ENCODE results near the gene GAS2L2. TPM values are rescaled to one million over a fixed set of nuclear protein-coding genes. Genes with fewer than 3 reads are reported as not detected.

The GAS2L2 gene
- total RNA-seq, 3 donors from 2014 or later = 0.29 to 0.33 (median 0.32) TPM

- Histone ChIP-seq H3K9me3 (no peaks in the 10 kb centered on the region), H3K4me1 (peaks cover 6% of the 10 kb centered on the region in 2 donors), H3K27me3 (peaks cover 0 to 7% of the 10 kb centered on the region in 2 donors), H3K36me3 (no peaks in the 10 kb centered on the region), H3K27ac (no peak overlapping the region), H3K4me3 (no peak overlapping the region)
- TF ChIP-seq CTCF (IDR thresholded peaks at IDR 0.05) = no peak
- TF ChIP-seq POLR2AphosphoS5 (IDR thresholded peaks at IDR 0.05) = no peak
- no peak for TF ChIP-seq POLR2A (IDR thresholded peaks at IDR 0.05)
- intact Hi-C loops (cut with DNase I; ENCODE audit: low total_unique reads) = no loop called here
- no peak for DNase-seq (ENCODE audit: low spot score in 2 of 2)
These were observed 43.9 kb upstream of the GAS2L2 start for GRCh38 chr17:35796942-35797341.

GRCh38 chr17:35795871-35796265 lies 42.8 kb upstream of the GAS2L2 start:
- TF ChIP-seq POLR2AphosphoS5 (IDR thresholded peaks at IDR 0.05) (no peak), POLR2A (IDR thresholded peaks at IDR 0.05) (no peak), CTCF (IDR thresholded peaks at IDR 0.05) (no peak)
- intact Hi-C loops (cut with DNase I; ENCODE audit: low total_unique reads) = no loop called here
- H3K27ac ChIP-seq = no peak overlapping the region

GRCh38 chr17:35795007-35795870 lies 42.2 kb upstream of the GAS2L2 start, which contains the start of gene MMP28:
Gene MMP28 (minus strand): TSS chr17:35795641. CDS start chr17:35795377, 264 bp downstream.
- H3K4me3 ChIP-seq = peak within 1 kb of the TSS; percentile 57 to 73 (median 64)
- peaks cover 1 to 6% of the 10 kb centered on the region in 2 donors for H3K4me1 ChIP-seq
- peaks cover 0 to 7% of the 10 kb centered on the region in 2 donors for H3K27me3 ChIP-seq
- intact Hi-C loops (cut with DNase I; ENCODE audit: low total_unique reads) = no loop called here
- H3K9me3 ChIP-seq = no peaks in the 10 kb centered on the region
- TF ChIP-seq CTCF (IDR thresholded peaks at IDR 0.05) (no peak), POLR2A (IDR thresholded peaks at IDR 0.05) (no peak), POLR2AphosphoS5 (IDR thresholded peaks at IDR 0.05) (no peak)
- DNase-seq (ENCODE audit: low spot score in 2 of 2) = no peak
- no peak within 1 kb of the TSS for H3K27ac ChIP-seq
- H3K36me3 ChIP-seq = no peaks in the 10 kb centered on the region

More at GRCh38 chr17:35795871-35796265, 42.8 kb upstream of the GAS2L2 start:
- H3K9me3 ChIP-seq = no peaks in the 10 kb centered on the region
- H3K36me3 ChIP-seq = no peaks in the 10 kb centered on the region
- peaks cover 6% of the 10 kb centered on the region in 2 donors for H3K4me1 ChIP-seq
- no peak for DNase-seq (ENCODE audit: low spot score in 2 of 2)
- peaks cover 0 to 7% of the 10 kb centered on the region in 2 donors for H3K27me3 ChIP-seq
- H3K4me3 ChIP-seq = peak overlapping the region; percentile 57 to 73 (median 64)

GRCh38 chr17:35793257-35793656 lies 40.2 kb upstream of the GAS2L2 start:
- peaks cover 0 to 6% of the 10 kb centered on the region in 2 donors for H3K4me1 ChIP-seq
- intact Hi-C loops (cut with DNase I; ENCODE audit: low total_unique reads) = no loop called here
- no peaks in the 10 kb centered on the region for H3K36me3 ChIP-seq
- no peak for DNase-seq (ENCODE audit: low spot score in 2 of 2)
- TF ChIP-seq POLR2A (IDR thresholded peaks at IDR 0.05) (no peak), CTCF (IDR thresholded peaks at IDR 0.05) (no peak), POLR2AphosphoS5 (IDR thresholded peaks at IDR 0.05) (no peak)
- H3K4me3 ChIP-seq = no peak overlapping the region
- H3K27me3 ChIP-seq = peaks cover 0 to 7% of the 10 kb centered on the region in 2 donors
- no peak overlapping the region for H3K27ac ChIP-seq
- no peaks in the 10 kb centered on the region for H3K9me3 ChIP-seq

- TF ChIP-seq POLR2AphosphoS5 (IDR thresholded peaks at IDR 0.05) (no peak), CTCF (IDR thresholded peaks at IDR 0.05) (no peak), POLR2A (IDR thresholded peaks at IDR 0.05) (no peak)
- Histone ChIP-seq H3K4me3 (no peak overlapping the region), H3K27me3 (peaks cover 0 to 7% of the 10 kb centered on the region in 2 donors), H3K4me1 (peaks cover 0 to 6% of the 10 kb centered on the region in 2 donors), H3K27ac (no peak overlapping the region), H3K36me3 (no peaks in the 10 kb centered on the region), H3K9me3 (no peaks in the 10 kb centered on the region)
- no peak for DNase-seq (ENCODE audit: low spot score in 2 of 2)
- intact Hi-C loops (cut with DNase I; ENCODE audit: low total_unique reads) = no loop called here
These were observed 38.8 kb upstream of the GAS2L2 start for GRCh38 chr17:35791681-35792350.

All from breast epithelium (tissue), 4 donors.